Head of caudate nucleus (tissue), 42 donors: ENCODE measurements around the gene CDH4.
A peak's percentile ranks its signal among the peaks of the same experiment; 100 is the strongest.

ENCODE experiments used
- DNase-seq, 42 donors: peaks; one replicate each; pipeline versions ENCODE4 v3.0.0 to v3.0.0-alpha.2; 2020 to 2021; ENCODE audit warnings: mixed read lengths in 7 of 42
- intact Hi-C: fragments of 100-400 bp; cut with DNase I; formaldehyde crosslinking; loops from one replicate; pipeline ENCODE4 v1.15.0; 2022

The CDH4 gene

DNA sequence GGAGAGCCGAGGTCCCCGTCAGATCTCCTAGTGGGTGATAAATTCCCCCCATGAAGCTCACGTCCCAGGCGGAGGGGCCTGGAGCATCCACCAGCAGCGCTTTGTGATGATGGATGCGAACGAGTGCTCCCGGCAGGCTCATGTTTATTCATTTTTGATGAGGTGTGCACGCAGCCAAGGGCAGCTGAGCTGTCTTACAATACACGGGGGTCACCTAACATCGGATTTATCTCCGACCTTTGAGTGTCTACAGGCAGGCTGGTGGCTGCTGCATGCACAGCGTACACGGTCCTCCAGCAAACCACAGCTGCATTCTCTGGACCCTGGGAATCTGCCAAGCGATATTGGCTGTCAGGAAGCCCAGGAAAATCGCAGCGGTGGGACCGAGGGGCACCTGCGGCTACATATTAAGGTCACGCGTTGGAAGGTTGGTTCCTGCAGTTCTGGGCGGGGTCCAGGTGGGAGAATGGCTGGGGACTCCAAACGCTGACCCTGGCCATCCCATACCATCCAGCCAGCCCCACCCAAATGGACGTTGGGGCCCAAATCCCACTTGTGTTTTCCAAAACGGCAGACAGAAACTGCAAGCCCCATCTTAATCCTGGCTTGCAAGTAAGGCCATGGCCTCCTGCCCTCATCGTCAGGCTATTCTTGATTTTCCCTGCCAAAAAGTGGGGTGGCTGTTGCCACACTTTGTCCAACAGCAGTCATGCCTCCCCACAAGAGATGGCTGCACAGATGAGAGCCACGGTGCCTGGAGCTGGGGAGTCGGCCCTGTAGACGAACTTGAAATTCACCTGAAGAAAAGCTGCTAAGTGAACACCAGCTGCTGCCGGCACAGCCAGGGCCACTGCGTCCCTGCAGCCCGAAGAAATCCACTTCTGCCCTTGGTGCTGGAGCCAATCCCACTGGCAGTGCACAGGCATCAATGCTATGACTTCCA is 413.7 kb downstream of the CDH4 start:
- peak in 1 of 42 donors; percentile 1 for DNase-seq
- intact Hi-C loops: no loop called here

DNA sequence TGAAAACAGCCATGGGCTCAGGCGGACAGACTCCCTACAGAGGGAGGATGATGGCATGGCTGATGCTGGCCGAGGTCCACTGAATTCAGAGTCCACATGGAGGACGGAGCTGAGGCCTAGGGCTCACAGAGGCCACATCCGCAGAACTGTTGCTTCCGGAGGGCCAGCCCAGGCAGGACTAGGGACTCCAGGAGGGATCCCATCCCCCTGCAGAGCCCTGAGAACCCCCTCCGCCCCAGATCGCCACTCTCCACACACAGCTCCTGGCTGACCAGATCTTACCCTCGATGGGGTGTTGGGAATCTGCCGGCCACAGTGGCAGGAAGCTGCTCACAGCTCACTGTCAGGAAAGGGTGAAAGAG is 414.4 kb downstream of the CDH4 start:
- intact Hi-C loops: no loop called here
- DNase-seq: no peak

DNA sequence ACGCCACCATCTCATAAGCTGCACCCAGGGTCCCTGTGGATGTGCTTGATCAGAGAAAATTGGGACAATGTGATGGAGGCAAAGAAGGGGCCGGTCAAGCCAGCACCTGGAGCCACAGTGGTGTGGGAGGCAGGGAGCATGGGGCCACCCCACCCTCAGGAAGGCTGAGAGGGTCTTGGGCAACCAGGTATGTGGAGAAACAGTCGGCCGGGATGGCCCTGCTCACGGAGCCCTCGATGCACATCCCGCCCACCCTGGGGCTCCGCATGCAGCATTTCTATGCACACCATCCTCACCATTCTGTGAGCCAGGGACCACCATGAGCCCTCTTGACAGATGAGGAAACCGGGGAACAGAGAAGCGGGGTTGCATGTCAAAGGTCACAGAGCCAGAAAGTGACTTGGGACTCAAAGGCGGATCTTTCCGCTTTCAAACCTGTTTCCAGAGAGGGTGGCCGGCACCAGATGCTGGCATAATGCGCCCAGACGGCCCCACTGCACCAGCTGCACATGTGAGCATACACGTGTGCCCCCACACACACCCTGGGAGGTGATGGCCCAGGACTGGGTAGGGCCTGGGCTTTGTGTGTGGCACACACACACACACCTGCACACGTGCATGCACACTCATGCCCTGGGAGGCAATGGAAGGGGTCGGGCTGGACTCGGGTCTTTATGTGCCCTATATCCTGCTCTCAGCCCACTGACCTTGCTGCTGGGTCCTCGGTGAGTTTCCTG is 415.2 kb downstream of the CDH4 start:
- peak in 1 of 42 donors; percentile 1 for DNase-seq

DNA sequence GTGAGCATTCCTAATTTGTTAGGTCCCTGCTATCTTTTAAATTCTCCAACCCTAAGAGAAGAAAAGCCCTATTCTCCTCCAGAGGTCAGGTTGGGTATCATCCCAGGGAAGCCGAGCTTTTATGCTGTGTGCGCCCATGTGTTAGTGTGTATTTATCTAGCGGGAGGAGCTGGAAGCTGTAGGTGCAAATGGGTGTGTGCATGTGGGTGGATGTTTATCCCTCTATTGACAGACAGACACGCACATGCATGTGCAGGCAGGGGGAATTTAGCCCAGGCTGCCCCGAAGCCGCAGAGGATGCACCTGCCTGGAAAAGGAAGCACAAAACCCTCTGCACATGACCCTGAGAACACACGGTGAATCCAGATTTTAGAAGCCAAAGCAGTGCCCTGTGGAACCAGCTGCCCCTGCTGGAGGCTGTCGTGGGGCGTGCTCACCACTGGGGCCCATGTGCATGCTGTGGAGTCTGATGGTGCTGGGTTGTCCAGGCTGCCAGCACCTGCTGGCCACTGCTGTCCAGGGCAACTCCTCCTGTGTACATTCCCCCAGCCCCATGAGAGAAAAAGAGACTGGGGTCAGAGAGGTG is 416.1 kb downstream of the CDH4 start:
- DNase-seq: no peak
- intact Hi-C loops: no loop called here

More for the DNA sequence above, 415.2 kb downstream of the CDH4 start:
- intact Hi-C loops: no loop called here

DNA sequence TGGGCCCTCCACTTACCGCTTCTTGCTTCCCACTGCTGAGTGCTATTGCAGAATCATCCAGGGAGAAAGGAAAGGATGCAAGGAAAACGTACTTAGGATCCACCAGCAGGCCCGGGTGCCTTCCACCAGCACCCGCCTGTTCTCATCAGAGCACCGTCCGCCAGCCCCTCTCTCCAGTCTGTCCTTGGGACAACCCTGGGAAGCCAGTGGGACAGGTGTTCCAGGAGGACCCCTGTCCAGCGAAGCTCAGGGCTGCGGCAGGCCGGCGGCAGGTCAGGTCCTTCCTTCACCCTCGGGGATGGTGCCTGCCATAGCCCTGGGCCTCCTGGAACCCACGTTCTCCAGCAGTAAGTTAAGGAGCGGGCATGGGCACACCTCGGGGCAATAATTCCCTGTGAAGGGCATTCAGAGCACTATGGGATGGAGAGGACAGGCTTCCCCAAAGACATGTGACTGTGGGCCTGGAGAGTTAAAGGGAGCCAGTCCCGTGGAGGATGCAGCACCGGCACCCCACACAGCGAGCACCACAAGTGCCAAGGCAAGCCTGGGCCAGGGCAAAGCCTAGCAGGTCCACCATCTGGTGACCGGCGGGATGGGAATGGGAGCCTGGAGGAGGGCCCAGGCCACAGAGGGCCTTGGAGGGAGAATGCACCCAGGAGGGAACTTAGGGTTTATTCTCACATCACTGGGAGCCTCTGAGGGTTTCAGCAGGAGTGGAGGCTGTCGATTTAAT is 416.9 kb downstream of the CDH4 start:
- intact Hi-C loops: no loop called here
- DNase-seq: peak in 1 of 42 donors; percentile 1

DNA sequence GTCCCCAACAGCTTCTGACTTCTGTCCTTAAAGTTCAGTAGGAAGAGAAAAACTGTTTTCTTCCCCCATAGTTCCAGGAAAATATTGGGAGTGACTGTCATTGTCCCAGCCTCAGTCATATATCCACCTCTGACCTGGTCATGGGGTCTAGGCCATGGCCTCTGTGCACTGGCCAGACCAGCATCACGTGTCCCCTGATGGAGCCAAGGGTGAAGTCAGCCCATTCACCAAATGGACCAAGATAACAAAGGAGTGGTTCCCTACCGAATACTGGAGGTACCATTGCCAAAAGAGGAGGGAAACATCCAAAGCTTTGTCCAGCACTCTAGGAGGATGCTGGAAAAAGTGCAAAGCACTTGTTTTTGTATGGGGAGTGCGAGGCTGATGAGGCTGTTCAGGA is 418.2 kb downstream of the CDH4 start:
- peak in 1 of 42 donors; percentile 1 for DNase-seq
- intact Hi-C loops: no loop called here

DNA sequence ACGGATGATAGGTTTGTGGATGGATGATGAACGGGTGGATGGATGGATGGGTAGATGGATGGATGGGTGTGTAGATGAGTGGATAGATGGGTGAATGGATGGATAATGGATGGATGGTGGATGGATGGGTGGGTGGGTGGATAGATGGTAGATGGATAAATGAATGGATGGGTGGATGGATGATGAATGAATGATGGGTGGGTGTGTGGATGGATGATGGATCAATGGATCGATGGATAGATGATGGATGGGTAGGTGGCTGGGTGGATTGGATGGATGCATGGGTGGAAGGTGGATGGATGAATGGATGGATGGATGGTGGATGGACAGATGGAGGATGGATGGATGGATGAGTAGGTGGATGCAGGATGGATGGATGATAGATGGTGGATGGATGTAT is 419.5 kb downstream of the CDH4 start:
- DNase-seq: no peak
- intact Hi-C loops: no loop called here

DNA sequence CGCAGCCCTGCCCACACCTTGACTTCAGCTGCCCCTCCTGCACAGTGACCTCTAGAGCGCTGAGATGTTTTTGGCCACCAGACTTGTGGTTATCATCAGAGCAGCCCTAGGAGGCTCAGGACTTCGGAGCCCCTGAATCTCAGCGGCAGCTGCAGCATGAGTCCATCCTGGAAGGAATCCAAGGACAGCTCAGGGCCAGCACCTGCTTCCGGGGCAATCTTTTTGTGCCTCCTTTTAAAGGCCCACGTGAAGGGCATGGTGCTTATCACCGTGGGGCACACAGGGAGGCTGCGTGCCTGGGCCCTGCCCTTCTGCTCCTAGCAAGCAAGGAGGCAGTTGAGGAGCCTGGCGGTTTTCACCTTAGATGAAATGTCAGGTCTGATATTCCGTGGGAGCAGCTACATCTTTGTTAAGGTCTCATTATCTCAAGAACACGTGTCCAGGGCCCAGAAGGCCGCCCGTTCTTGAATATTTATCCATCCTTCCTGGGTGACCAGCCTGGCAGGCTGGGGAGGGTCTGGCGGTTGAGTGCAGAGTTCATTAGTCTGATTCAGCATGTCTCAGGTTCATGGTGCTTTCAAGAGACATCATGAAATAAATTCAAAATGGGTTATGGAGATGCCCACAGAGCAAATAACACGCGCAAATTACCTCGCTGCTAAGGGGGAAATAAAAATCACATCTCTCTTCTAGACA is 421.2 kb downstream of the CDH4 start:
- intact Hi-C loops: no loop called here
- peak in 2 of 42 donors; percentile 2 to 3 for DNase-seq

DNA sequence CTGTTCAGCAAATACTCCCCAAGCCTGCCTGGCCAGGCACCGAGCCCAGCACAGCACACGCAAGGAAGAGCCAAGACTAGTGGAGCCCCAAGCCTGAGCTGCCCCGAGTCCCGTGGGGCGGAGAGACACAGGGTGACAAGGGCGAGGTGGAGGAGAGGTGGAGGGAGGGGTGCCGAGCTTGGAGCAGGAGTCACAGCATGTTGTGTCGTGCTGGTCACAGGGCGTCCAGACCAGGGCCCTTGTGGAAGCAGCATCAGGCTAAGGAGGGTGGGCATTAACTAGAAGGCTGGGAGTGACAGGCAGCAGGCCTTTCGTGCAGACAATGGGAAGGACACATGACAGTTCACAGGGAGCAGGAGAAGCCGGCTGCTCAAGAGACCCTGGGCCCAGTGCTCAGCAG is 422.1 kb downstream of the CDH4 start:
- intact Hi-C loops: no loop called here

DNA sequence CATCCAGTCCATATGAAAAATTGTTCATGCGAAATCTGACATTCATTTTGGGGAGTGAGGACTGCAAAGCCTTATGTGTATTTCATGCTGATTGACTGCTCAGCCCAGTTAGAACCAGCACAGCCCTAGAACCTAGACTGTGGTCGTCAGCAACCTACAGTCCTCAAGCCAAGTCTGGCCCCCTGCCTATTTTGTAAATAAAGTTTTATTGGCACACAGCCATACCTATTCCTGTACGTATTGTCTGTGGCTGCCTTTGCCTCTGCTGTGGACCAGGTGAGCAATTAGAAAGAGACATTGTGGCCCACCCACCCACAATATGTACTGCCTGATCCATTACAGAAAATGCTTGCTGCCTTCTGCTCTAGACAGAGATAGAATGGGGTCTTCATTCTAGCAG is 422.6 kb downstream of the CDH4 start:
- DNase-seq: no peak
- intact Hi-C loops: no loop called here

More for the DNA sequence above, 422.1 kb downstream of the CDH4 start:
- DNase-seq: peak in 2 of 42 donors; percentile 2 to 7

DNA sequence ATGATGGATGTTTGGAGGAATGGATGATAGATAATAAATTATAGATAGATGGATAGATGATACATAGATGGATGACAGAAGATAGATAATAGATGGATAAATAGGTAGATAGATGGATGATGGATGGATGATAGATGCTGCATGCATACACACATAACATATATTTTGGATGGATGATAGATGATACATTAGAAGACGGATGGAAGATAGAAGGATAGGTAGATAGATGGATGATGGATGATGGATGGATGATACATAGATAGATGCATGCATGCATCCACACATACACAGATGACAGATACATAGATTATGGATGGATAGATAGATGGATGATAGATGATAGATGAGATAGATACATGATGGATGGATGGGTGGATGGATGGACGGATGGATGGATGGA is 425.9 kb downstream of the CDH4 start:
- intact Hi-C loops: no loop called here
- no peak for DNase-seq

DNA sequence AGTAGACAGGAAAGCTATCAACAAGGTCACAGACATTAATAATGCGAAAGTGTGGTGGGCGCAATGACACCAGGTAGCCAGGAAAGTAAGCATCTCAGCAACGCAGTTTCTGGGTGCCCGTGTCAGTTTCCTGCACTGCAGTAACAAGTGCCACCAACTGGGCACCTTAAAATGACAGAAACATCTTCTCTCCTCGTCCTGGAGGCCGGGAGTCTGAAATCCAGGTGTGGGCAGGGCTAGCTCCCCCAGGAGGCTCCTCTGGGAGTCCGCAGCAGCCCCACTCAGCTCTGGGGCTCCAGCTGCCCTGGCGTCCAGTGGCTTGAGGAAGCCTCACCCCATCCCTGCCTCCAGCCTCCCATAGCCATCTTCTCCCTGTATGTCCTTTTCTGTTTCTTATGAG is 426.4 kb downstream of the CDH4 start:
- DNase-seq: no peak
- intact Hi-C loops: no loop called here

DNA sequence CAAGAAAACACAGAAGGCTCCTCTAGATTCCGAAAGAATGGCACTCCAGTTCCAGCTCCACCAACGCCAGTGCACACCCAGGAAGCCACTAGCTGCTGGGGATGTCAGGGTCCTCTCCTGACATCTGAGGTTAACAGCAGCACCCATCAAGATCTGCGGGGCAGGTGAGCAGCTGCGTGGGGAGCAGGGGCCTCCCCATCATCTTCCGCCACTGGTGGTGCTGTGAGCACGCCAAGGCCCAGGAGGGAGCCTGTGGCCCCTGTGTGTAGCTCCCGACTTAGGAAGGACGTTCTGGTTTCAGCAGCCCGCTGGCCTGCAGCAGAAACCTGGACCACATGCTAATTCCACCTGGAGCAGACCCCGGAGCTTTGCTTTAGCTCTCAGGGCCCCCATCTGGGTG is 427.4 kb downstream of the CDH4 start:
- intact Hi-C loops: no loop called here
- no peak for DNase-seq

DNA sequence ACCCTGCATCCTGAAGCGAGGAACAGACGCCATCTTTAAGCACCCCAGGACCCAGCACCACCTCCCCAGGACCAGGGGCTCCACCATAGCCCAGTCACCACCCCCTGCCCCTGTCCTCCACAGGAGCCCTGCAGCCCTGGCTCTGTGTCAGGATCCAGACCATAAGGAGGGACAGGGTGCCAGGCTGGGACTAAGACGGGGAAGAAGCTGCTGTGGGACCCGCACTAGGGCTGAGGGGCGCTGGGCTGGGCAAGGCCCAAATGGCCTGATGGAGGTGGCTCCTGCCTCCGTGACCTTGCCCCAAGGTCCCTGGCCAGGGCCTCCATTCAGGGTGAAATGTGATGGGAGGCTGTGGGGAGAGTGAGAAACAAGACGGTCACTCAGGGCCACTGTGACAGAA is 428.0 kb downstream of the CDH4 start:
- no peak for DNase-seq
- intact Hi-C loops: no loop called here

DNA sequence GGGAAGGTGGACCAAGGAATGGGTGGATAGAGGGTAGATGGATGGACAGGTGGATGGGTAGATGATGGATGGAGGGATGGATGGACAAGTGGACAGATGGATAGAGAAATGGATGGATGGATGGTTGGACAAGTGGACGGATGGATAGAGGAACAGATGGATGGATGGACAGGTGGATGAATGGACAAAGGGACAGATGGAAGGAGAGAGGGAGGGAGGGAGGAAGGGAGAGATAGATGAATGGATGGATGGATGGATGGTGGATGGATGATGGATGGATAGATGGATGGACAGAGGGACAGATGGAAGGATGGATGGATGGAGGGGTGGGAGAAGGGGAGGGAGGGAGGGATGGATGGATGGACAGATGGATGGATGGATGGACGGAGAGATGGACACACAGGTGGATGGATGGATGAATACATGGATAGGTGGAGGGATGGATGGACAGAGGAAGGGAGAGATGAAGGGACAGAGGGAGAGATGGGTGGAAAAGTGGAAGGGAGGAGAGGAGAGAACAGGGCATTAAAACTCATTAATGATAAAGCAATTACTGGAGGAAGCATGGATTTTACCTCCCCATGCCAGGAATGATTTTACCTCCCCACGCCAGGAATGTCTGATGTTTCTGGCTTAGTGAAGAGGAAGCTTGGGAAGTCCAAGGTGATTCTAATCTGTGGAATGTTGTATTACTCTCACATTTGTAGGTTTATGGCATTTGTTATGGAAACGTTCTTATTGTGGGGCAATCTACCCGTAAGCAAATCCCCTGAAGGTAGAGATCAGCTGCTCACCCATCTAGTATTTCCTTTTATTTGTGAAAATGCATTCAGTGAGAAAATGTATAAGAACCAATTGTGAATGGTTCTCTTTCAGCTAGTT is 430.3 kb downstream of the CDH4 start:
- intact Hi-C loops: no loop called here
- no peak for DNase-seq

DNA sequence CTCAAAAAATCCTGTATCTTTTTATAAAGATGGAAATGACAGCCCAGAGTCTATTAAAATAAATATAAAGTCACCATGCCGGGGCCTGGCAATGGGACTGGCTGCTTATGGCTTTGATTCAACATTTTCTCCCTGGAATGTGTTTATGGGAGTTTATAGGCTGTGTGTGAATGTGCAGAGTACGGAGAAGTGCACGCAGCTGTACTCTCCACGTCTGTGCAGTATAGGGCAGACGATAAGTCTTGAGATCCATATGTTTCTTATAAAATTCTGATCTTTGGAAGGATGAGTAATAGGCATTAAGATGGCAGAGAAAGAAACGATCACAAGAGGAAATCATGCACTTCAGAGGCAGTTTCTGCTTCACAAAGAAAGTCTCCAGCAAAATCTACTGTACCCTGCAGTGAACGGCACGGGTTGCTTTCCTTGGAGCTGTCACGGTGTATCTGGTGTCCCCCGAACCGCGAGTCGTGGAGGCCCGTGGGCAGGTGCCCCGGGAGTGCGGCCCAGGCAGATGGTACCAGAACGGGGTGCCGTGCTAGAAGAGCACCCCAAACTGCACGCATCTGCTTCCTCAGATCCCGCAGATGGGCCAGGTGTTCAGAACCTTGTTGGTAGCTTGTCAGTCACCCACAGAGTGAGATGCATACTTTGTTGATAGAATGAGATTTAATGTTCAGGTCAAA is 431.1 kb downstream of the CDH4 start:
- DNase-seq: no peak
- intact Hi-C loops: no loop called here

DNA sequence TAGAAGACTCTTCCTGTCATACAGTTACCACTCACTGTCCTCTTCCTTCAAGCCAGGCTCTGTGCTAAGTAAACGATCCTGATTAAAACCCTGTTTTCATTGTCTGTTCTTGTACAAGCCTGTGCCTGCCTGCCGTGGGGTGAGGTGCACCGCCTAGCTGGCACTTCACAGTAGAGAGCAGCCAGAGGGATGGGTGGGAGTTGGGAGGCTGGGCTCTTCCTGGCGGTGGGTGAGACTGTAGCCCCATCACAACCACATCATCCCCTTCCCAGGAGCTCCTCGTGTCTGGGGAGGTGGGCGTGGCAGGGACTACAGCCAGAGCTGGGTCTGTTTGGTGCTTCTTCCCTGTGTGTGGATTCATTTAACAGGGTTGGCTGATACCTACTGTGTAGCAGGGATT is 431.7 kb downstream of the CDH4 start:
- intact Hi-C loops: no loop called here
- DNase-seq: peak in 5 of 42 donors; percentile 26 to 51 (median 35)
